Brain microvascular endothelial cell (primary cell): ENCODE data around the gene FAM83F.

Experiments used
- DNase-seq: peaks from one replicate; pipeline ENCODE4 v3.0.0-alpha.2; 2020
- H3K27ac ChIP-seq: fragments of 250-450 bp; sonication (Bioruptor Pico); 2 replicates; pipeline ENCODE4 v1.5.1; 2020; ENCODE audit warnings: mild to moderate bottlenecking, moderate library complexity
- H3K27me3 ChIP-seq: fragments of 250-450 bp; sonication (Bioruptor Pico); replicated peaks from 2 replicates; pipeline ENCODE4 v1.5.1; 2020; ENCODE audit warnings: mild to moderate bottlenecking
- H3K36me3 ChIP-seq: fragments of 250-450 bp; sonication (Bioruptor Pico); replicated peaks from 2 replicates; pipeline ENCODE4 v1.5.1; 2020; ENCODE audit warnings: mild to moderate bottlenecking
- H3K4me3 ChIP-seq: 2 replicates; pipeline ENCODE4 v1.5.1; 2011; ENCODE audit warnings: low read depth, mild to moderate bottlenecking, control low read depth, low read length, moderate library complexity
- CTCF ChIP-seq: IDR thresholded peaks from 2 replicates; pipeline ENCODE4 v1.5.1; 2011; ENCODE audit warnings: low read depth, mild to moderate bottlenecking, moderate library complexity, low read length, control low read depth, inconsistent platforms; ENCODE audit errors: missing control alignments
- in situ Hi-C: cut with HindIII; loops from 2 replicates; pipeline ENCODE4 v1.10.0; 2017; ENCODE audit warnings: low sequenced_read_pairs, low pct_ligation_motif_present

FAM83F gene

DNA sequence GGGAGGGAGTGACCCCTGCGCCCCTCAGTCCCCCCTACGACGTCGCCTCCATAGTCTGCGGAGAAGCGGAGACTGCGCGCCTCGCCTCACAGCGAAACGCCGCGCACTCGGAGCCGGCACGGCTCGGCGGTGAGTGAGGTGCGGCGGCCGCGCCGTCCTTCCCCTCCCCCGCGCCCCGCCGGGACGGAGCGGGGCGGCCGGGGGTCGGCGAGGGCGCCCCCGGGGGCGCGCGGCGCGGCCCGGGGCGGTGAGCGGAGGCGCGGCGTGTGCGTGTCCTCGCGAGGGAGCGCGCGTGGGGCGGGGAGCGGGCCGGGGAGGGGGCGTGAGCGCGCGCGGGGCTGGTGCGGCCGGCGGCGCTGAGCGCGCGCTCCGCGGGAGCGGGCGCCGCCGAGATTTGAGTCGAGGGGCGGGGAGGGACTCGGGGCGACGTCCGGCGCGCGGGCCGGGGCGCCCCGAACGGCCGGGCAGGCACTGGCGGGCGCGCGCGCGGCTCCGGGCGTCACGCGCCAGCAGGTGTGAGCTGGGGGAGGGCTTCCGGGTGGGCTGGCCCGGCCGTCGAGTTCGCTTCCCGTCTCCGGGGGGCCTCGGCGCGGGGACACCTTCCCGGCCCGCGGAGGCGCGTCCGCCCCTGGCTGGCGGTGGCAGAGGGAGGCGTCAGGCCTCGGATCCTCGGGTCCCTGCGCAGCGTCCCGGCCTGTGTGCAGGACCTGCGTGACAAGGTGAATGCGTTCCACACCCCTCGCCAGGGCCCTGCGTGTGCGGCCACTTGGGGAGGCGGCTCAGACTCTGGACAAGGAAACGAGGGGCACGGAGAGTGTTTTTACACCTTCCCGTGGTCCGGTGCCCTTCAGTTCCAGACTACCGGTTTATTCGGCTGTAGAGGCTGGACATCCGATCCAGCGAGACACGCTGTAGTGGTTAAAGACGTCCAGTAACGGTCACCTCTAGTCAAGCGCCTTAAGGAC is 50.4 kb downstream of the FAM83F start:
- Histone ChIP-seq H3K4me3 (peak overlapping the region; percentile 91), H3K27me3 (peaks cover 3% of the 10 kb centered on the region), H3K27ac (peak overlapping the region; percentile 80), H3K36me3 (no peaks in the 10 kb centered on the region)
- in situ Hi-C loops: no loop called here
- TF ChIP-seq CTCF: no peak
- peak; percentile 11 for DNase-seq

DNA sequence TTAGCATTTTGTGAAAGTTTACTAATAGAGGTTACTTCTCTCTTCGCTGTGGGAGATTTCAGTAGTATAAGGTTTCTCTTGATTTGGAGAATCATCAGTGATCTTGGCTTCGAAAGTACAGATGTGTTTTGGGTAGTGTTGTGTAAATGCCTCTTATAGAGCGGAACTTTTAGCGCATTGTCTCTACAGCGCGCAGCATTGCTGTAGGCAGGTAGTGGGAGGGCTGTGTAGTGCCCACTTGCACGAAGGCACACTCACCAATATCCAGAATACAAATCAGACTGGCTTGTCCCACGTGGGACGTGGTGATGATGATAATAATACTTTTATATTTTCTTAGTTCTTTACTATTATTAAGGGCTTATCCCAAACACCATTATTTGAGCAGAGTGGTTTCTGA is 51.4 kb downstream of the FAM83F start:
- DNase-seq: no peak
- no peak overlapping the region for H3K4me3 ChIP-seq
- TF ChIP-seq CTCF: no peak
- no peaks in the 10 kb centered on the region for H3K36me3 ChIP-seq
- H3K27me3 ChIP-seq: no peaks in the 10 kb centered on the region
- in situ Hi-C loops: no loop called here
- H3K27ac ChIP-seq: no peak overlapping the region

DNA sequence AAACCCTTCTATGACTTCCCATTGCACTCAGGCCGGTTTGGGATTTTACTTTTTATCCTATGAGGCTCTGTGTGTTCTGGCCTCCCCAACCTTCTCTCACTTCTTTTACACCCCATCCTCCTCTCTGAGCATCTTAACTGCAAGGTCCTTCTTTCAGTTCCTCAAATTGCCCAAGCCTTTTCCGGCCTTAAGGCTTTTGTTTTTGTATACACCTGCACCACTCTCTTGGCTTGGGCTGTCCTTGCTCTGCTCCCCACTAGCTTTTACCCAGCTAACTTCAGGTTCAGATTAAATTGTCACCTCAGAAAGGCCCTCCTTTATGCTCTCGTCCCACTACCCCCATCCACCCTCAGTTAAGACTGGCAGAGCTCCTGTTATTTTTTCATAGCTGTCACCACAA is 55.5 kb downstream of the FAM83F start:
- no peaks in the 10 kb centered on the region for H3K36me3 ChIP-seq
- no peak for DNase-seq
- in situ Hi-C loops: no loop called here
- H3K4me3 ChIP-seq: no peak overlapping the region
- H3K27ac ChIP-seq: no peak overlapping the region
- H3K27me3 ChIP-seq: no peaks in the 10 kb centered on the region
- no peak for TF ChIP-seq CTCF

DNA sequence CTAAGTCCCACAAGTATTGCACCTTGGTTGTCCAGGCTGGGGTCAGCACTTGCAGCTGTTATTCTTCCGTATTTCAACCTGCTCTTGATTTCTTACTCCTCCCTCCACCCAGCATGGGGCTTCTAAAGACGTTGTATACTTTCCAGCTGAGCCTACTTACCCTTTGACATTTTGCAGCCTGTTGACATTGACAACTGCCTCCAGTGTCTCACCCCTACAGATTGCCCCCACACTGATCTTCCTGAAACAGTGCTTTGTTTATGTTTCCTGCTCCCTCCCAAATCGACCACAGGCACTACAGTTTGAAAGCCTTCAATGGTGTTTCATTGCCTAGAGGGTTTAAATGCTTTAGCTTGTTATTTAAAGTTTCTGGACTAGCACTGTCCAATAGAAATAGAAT is 56.6 kb downstream of the FAM83F start:
- DNase-seq: no peak
- Histone ChIP-seq H3K27me3 (no peaks in the 10 kb centered on the region), H3K4me3 (no peak overlapping the region), H3K36me3 (no peaks in the 10 kb centered on the region), H3K27ac (no peak overlapping the region)
- no peak for TF ChIP-seq CTCF
- in situ Hi-C loops: no loop called here

GRCh38 chr22:40053460-40053859 is 58.7 kb downstream of the FAM83F start:
- no peak for DNase-seq
- Histone ChIP-seq H3K4me3 (no peak overlapping the region), H3K27ac (no peak overlapping the region), H3K27me3 (no peaks in the 10 kb centered on the region), H3K36me3 (no peaks in the 10 kb centered on the region)
- TF ChIP-seq CTCF: no peak
- in situ Hi-C loops: no loop called here
